Cardiac fibroblast (primary cell): Measurements from ENCODE around the gene PIMREG.

Experiments
- DNase-seq, 2 donors: peaks; one replicate each; pipeline versions ENCODE4 v3.0.0 to v3.0.0-alpha.2; 2010; ENCODE audit warnings: low read depth in 2 of 2
- H3K4me3 ChIP-seq, 2 donors: replicated peaks in 1 of 2; 1 replicate in 1 of 2; 2 replicates in 1 of 2; pipeline ENCODE4 v1.5.1; 2011; ENCODE audit warnings: low read depth in 2 of 2, low read length in 2 of 2, mild to moderate bottlenecking in 2 of 2, moderate library complexity in 1 of 2
- CTCF ChIP-seq: IDR thresholded peaks from one replicate; pipeline ENCODE4 v1.5.1; 2011; ENCODE audit warnings: low read depth, mild to moderate bottlenecking, low read length, inconsistent platforms

The PIMREG gene

DNA sequence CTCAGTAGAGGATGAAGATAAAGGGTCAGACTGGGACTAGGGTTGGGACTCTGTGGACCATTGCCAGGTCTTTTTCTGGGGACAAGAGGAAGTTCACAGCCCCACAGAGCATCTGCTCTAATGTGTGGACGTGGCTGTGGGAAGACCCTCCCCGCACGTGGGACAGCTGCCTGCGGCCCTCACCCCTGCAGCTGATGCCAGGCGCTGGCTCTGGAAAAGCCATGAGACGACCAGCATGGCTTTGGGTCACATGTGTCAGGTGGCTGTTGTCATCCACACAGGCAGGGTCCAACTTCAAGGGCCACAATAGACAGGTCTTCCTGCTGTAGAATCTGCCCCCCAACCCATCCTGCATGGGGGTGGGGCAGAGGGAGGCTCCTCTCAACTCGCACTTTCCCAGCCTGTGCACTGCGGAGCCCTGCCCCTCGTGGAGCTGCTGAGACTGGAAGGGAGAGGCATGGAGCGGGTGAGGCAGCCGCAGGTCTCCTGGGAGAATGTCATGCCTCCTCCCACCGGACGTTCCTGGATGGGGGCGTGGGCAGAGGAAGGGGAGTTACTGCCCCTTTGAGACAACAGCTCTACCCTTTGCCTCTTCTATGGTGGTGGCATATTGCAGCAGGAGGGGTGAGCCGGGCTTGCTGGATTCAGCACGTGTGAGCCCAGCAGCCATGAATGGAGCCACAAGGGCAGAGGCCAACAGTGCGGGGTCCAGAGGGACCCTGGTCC is 53.4 kb downstream of the PIMREG start:
- no peak overlapping the region for H3K4me3 ChIP-seq
- TF ChIP-seq CTCF = no peak
- no peak for DNase-seq

- H3K4me3 ChIP-seq = no peak overlapping the region
- DNase-seq = no peak
- no peak for TF ChIP-seq CTCF
These were observed 54.1 kb downstream of the PIMREG start for GRCh38 chr17:6498356-6498755.

GRCh38 chr17:6498901-6499540 is 54.8 kb downstream of the PIMREG start:
- no peak for DNase-seq
- H3K4me3 ChIP-seq = no peak overlapping the region
- TF ChIP-seq CTCF = no peak
